ENCODE results near the gene OR6Y1. TPM values are rescaled to one million over a fixed set of nuclear protein-coding genes. Genes with fewer than 3 reads are reported as not detected.

The OR6Y1 gene
- total and polyA plus RNA-seq, 2 of the 8 experiments (the other 6 are each of a cell fraction or from before 2014, with no cell fraction given) = 0.07 TPM; not detected in 1

GRCh38 chr1:158570480-158570879, 16.3 kb upstream of the OR6Y1 start, which contains the start of gene OR6P1:
Gene OR6P1, minus strand, starts transcription at chr1:158570580. Its CDS starts 6,976 bp downstream, at chr1:158563604.
- Histone ChIP-seq H3K9ac (replicated peaks in 1 of 4; ENCODE audit: extremely low read depth in 1 of 4, low read depth in 3 of 4, low read length in 3 of 4) (no peak within 1 kb of the TSS), H3K4ac (replicated peaks; ENCODE audit: insufficient read length, low read depth, low read length) (no peak within 1 kb of the TSS), H2AFZ (ENCODE audit: low read length) (no peak within 1 kb of the TSS), H3K27ac (ENCODE audit: low read depth, low read length) (no peak within 1 kb of the TSS), H2BK12ac (ENCODE audit: low read depth, low read length) (no peak within 1 kb of the TSS), H3K79me1 (ENCODE audit: low read depth, low read length) (no peaks in the 10 kb centered on the region), H3K23me2 (ENCODE audit: low read depth, low read length) (no peaks in the 10 kb centered on the region), H4K91ac (replicated peaks; ENCODE audit: insufficient read length, low read length) (no peak within 1 kb of the TSS), H2BK15ac (ENCODE audit: low read length) (no peak within 1 kb of the TSS), H3K4me3 (ENCODE audit: extremely low read depth in 1 of 4, insufficient read depth in 2 of 4, low read depth in 3 of 4, low read length in 4 of 4) (no peak within 1 kb of the TSS), H3K27me3 (replicated peaks in 1 of 4; ENCODE audit: control insufficient read depth in 3 of 4, extremely low read depth in 1 of 4, insufficient read depth in 3 of 4, low read length in 3 of 4) (no peaks in the 10 kb centered on the region), H3K14ac (ENCODE audit: insufficient read length) (no peak within 1 kb of the TSS), H2BK20ac (ENCODE audit: low read length) (no peak within 1 kb of the TSS), H3K36me3 (ENCODE audit: control insufficient read depth in 2 of 4, insufficient read depth in 4 of 4, low read length in 3 of 4) (no peaks in the 10 kb centered on the region), H3K4me1 (replicated peaks in 1 of 4; ENCODE audit: control insufficient read depth in 3 of 4, insufficient read depth in 4 of 4, low read length in 3 of 4) (no peaks in the 10 kb centered on the region), H4K8ac (ENCODE audit: extremely low read depth, insufficient read depth, low read length) (no peak within 1 kb of the TSS), H2BK5ac (ENCODE audit: low read depth, low read length) (no peak within 1 kb of the TSS), H3K18ac (ENCODE audit: extremely low read depth, low read length) (no peak within 1 kb of the TSS), H2BK120ac (replicated peaks; ENCODE audit: low read depth, low read length) (no peak within 1 kb of the TSS), H3K9me3 (ENCODE audit: insufficient read depth in 2 of 2, low read depth in 1 of 2, low read length in 1 of 2) (no peaks in the 10 kb centered on the region), H3K4me2 (ENCODE audit: insufficient read depth in 1 of 2, low read depth in 2 of 2, low read length in 2 of 2) (no peak within 1 kb of the TSS), H2AK5ac (ENCODE audit: low read depth, low read length) (no peak within 1 kb of the TSS), H3K23ac (ENCODE audit: insufficient read length) (no peak within 1 kb of the TSS), H4K5ac (ENCODE audit: insufficient read length, low read depth, low read length) (no peak within 1 kb of the TSS), H3K79me2 (ENCODE audit: control insufficient read depth in 1 of 2, insufficient read depth in 2 of 2, low read length in 2 of 2) (no peaks in the 10 kb centered on the region), H3K56ac (replicated peaks; ENCODE audit: insufficient read length, low read depth, low read length) (no peak within 1 kb of the TSS), H4K20me1 (replicated peaks in 1 of 2; ENCODE audit: control insufficient read depth in 1 of 2, insufficient read depth in 2 of 2, low read length in 2 of 2) (no peaks in the 10 kb centered on the region)
- DNase-seq (ENCODE audit: low read depth in 1 of 2, low spot score in 2 of 2) (no peak), FAIRE-seq (no peak)
- ChIA-PET CTCF (ENCODE audit: partially characterized antibody) (interaction anchor here (0.6 kb wide), 1 partner anchor 67 kb away, joined by 3 read pairs; no protein-coding TSS in a partner anchor), POLR2A (ENCODE audit: partially characterized antibody) (no interaction called here)
- 93% methylated on average over 3 of the region's 3 CpGs; no CpG with 5 or more reads in 1 of the 2 experiments for WGBS, 2 experiments (ENCODE audit: extremely low coverage in 1 of 2, insufficient coverage in 1 of 2, insufficient read length in 1 of 2, insufficient replicate concordance in 2 of 2, low coverage in 1 of 2, low lambda C conversion rate in 2 of 2, missing lambda C conversion rate in 1 of 2)
- TF ChIP-seq EGR1 (IDR thresholded peaks at IDR 0.05; ENCODE audit: borderline replicate concordance, low read depth, low read length) = no peak
- TF ChIP-seq CREB1 (IDR thresholded peaks at IDR 0.05) = no peak
- TF ChIP-seq, protein P1, sequence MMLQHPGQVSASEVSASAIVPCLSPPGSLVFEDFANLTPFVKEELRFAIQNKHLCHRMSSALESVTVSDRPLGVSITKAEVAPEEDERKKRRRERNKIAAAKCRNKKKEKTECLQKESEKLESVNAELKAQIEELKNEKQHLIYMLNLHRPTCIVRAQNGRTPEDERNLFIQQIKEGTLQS (IDR thresholded peaks at IDR 0.05; ENCODE audit: insufficient read depth, low read depth, low read length) = no peak
- no peak for TF ChIP-seq CBX5 (IDR thresholded peaks at IDR 0.05; ENCODE audit: low read depth, low read length)
- no peak for TF ChIP-seq SRF (IDR thresholded peaks at IDR 0.05; ENCODE audit: low read depth, low read length)
- no peak for TF ChIP-seq KDM5A (IDR thresholded peaks at IDR 0.05; ENCODE audit: low read length)
- no peak for TF ChIP-seq NANOG (IDR thresholded peaks at IDR 0.05; ENCODE audit: insufficient read depth, low read depth, low read length, poor library complexity, severe bottlenecking)
- no peak for TF ChIP-seq SP2 (IDR thresholded peaks at IDR 0.05; ENCODE audit: low read length)
- no peak for TF ChIP-seq SIRT6 (IDR thresholded peaks at IDR 0.05; ENCODE audit: low read length)
- no peak for TF ChIP-seq CHD2 (IDR thresholded peaks at IDR 0.05; ENCODE audit: low read length)
- no peak for TF ChIP-seq TBP (IDR thresholded peaks at IDR 0.05; ENCODE audit: low read depth, low read length)
- TF ChIP-seq TEAD4 (IDR thresholded peaks at IDR 0.05; ENCODE audit: low read depth, low read length) = no peak
- no peak for TF ChIP-seq KDM4A (IDR thresholded peaks at IDR 0.05; ENCODE audit: low read depth, low read length, severe bottlenecking)
- no peak for TF ChIP-seq BCL11A (IDR thresholded peaks at IDR 0.05; ENCODE audit: low read depth in 2 of 2, low read length in 2 of 2)
- TF ChIP-seq, protein P2, sequence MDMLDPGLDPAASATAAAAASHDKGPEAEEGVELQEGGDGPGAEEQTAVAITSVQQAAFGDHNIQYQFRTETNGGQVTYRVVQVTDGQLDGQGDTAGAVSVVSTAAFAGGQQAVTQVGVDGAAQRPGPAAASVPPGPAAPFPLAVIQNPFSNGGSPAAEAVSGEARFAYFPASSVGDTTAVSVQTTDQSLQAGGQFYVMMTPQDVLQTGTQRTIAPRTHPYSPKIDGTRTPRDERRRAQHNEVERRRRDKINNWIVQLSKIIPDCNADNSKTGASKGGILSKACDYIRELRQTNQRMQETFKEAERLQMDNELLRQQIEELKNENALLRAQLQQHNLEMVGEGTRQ (IDR thresholded peaks at IDR 0.05; ENCODE audit: low read length) = no peak
